Neural progenitor cell (in vitro differentiated cells): ENCODE results near the gene HIP1R. TPM values are rescaled to one million over a fixed set of nuclear protein-coding genes. Genes with fewer than 3 reads are reported as not detected.
A peak's percentile ranks its signal among the peaks of the same experiment; 100 is the strongest.
"Not testable (repeated sequence)": the region's sequence is repeated elsewhere in the genome, so short reads cannot be mapped to it uniquely, and the experiment has no call there.

Experiments used
- DNase-seq: peaks from one replicate; pipeline ENCODE4 v3.0.0-alpha.2; 2016; ENCODE audit warnings: low spot score
- H2AFZ ChIP-seq: fragments of 200-600 bp; sonication (generic); replicated peaks from 2 replicates; pipeline ENCODE4 v1.6.1; 2016; ENCODE audit warnings: antibody characterized with exemption
- H3F3A ChIP-seq: fragments of 200-600 bp; sonication (generic); 2 replicates; pipeline ENCODE4 v1.6.1; 2016; ENCODE audit warnings: antibody characterized with exemption, low read depth
- H3K27ac ChIP-seq: fragments of 200-600 bp; sonication (generic); 2 replicates; pipeline ENCODE4 v1.5.1; 2016; ENCODE audit warnings: mild to moderate bottlenecking
- H3K27me3 ChIP-seq: fragments of 200-600 bp; sonication (generic); 2 replicates; pipeline ENCODE4 v1.6.1; 2016; ENCODE audit warnings: mild to moderate bottlenecking, moderate library complexity
- H3K36me3 ChIP-seq: fragments of 200-600 bp; sonication (generic); 2 replicates; pipeline ENCODE4 v1.5.1; 2016
- H3K4me1 ChIP-seq: fragments of 200-600 bp; sonication (generic); 2 replicates; pipeline ENCODE4 v1.6.1; 2016; ENCODE audit warnings: mixed run types
- H3K4me2 ChIP-seq: fragments of 200-600 bp; sonication (generic); 2 replicates; pipeline ENCODE4 v1.6.1; 2016
- H3K4me3 ChIP-seq: fragments of 200-600 bp; sonication (generic); 2 replicates; pipeline ENCODE4 v1.5.1; 2016
- H3K79me2 ChIP-seq: fragments of 200-600 bp; sonication (generic); 2 replicates; pipeline ENCODE4 v1.6.1; 2016; ENCODE audit warnings: low read depth
- H3K9ac ChIP-seq: fragments of 200-600 bp; sonication (generic); 2 replicates; pipeline ENCODE4 v1.6.1; 2016
- H3K9me3 ChIP-seq: fragments of 200-600 bp; sonication (generic); 2 replicates; pipeline ENCODE4 v1.5.1; 2016; ENCODE audit warnings: low read depth
- H4K20me1 ChIP-seq: fragments of 200-600 bp; sonication (generic); 2 replicates; pipeline ENCODE4 v1.6.1; 2016; ENCODE audit warnings: low read depth
- H3K27ac Mint-ChIP-seq: 3 replicates; pipeline ENCODE4 v1.8.0; 2021; ENCODE audit warnings: mixed read lengths
- H3K27me3 Mint-ChIP-seq: 2 replicates; pipeline ENCODE4 v1.8.0; 2022; ENCODE audit warnings: low read depth, mild to moderate bottlenecking, inconsistent platforms, moderate library complexity, mixed read lengths; ENCODE audit not compliant: insufficient read depth
- H3K36me3 Mint-ChIP-seq: 3 replicates; pipeline ENCODE4 v1.8.0; 2021; ENCODE audit warnings: mixed read lengths
- H3K4me1 Mint-ChIP-seq: 3 replicates; pipeline ENCODE4 v1.8.0; 2021; ENCODE audit warnings: mixed read lengths
- H3K4me3 Mint-ChIP-seq: 3 replicates; pipeline ENCODE4 v1.8.0; 2021; ENCODE audit warnings: mild to moderate bottlenecking, moderate library complexity, mixed read lengths
- H3K9me3 Mint-ChIP-seq: 3 replicates; pipeline ENCODE4 v1.8.0; 2020; ENCODE audit warnings: mixed read lengths
- CTCF ChIP-seq: fragments of 200-600 bp; sonication (generic); IDR thresholded peaks from 2 replicates; pipeline ENCODE4 v1.5.1; 2017; ENCODE audit warnings: antibody characterized with exemption, mild to moderate bottlenecking
- EZH2 ChIP-seq: fragments of 200-600 bp; sonication (generic); IDR thresholded peaks from 2 replicates; pipeline ENCODE4 v1.6.1; 2017; ENCODE audit warnings: antibody characterized with exemption, mild to moderate bottlenecking, moderate library complexity
- EZH2phosphoT487 ChIP-seq: fragments of 200-600 bp; sonication (generic); IDR thresholded peaks from 2 replicates; pipeline ENCODE4 v1.6.1; 2017; ENCODE audit warnings: antibody characterized with exemption
- total RNA-seq: library from RNA; depleted of rRNA; stranded (reverse); fragments of >200 nt; gene quantifications from 2 replicates; pipeline ENCODE4 v1.2.3, GENCODE V29; 2015; ENCODE audit warnings: low replicate concordance

The HIP1R gene
- total RNA-seq, 1 donor from 2014 or later, result 19.3 TPM

GRCh38 chr12:122875590-122876220 is 40.4 kb downstream of the HIP1R start:
- no peaks in the 10 kb centered on the region for H3K9me3 Mint-ChIP-seq
- Histone ChIP-seq H3K27me3 (peaks cover 99% of the 10 kb centered on the region), H3K27ac (no peak overlapping the region), H3K9me3 (no peaks in the 10 kb centered on the region), H3K4me2 (no peak overlapping the region), H3K4me3 (no peak overlapping the region), H2AFZ (no peak overlapping the region), H3F3A (peaks cover 41% of the 10 kb centered on the region), H3K9ac (no peak overlapping the region), H4K20me1 (peaks cover 100% of the 10 kb centered on the region), H3K36me3 (no peaks in the 10 kb centered on the region), H3K4me1 (peaks cover 31% of the 10 kb centered on the region), H3K79me2 (peaks cover 8% of the 10 kb centered on the region)
- peaks cover 2% of the 10 kb centered on the region for H3K36me3 Mint-ChIP-seq
- TF ChIP-seq EZH2 (no peak), CTCF (no peak), EZH2phosphoT487 (no peak)
- peaks cover 7% of the 10 kb centered on the region for H3K27me3 Mint-ChIP-seq
- no peak overlapping the region for H3K4me3 Mint-ChIP-seq
- DNase-seq, result no peak
- no peak overlapping the region for H3K27ac Mint-ChIP-seq
- H3K4me1 Mint-ChIP-seq, result peaks cover 74% of the 10 kb centered on the region

GRCh38 chr12:122876281-122876680 is 41.0 kb downstream of the HIP1R start:
- not testable (repeated sequence) for H3K9me3 ChIP-seq, H3K4me3 ChIP-seq, H3K4me3 Mint-ChIP-seq, H3K4me2 ChIP-seq, DNase-seq, H3K36me3 ChIP-seq, H2AFZ ChIP-seq, H3K27me3 Mint-ChIP-seq, H3K27ac Mint-ChIP-seq, H3K27ac ChIP-seq, H3K9ac ChIP-seq, H3K9me3 Mint-ChIP-seq, H3K36me3 Mint-ChIP-seq
- H3K79me2 ChIP-seq, result peaks cover 10% of the 10 kb centered on the region
- H3K27me3 ChIP-seq, result peaks cover 99% of the 10 kb centered on the region
- H3F3A ChIP-seq, result peaks cover 36% of the 10 kb centered on the region
- peaks cover 100% of the 10 kb centered on the region for H4K20me1 ChIP-seq
- peaks cover 74% of the 10 kb centered on the region for H3K4me1 Mint-ChIP-seq
- peaks cover 29% of the 10 kb centered on the region for H3K4me1 ChIP-seq

GRCh38 chr12:122876731-122877130 is 41.5 kb downstream of the HIP1R start:
- Histone ChIP-seq H3K4me3 (no peak overlapping the region), H3K27me3 (peaks cover 99% of the 10 kb centered on the region), H3K27ac (no peak overlapping the region), H3K4me1 (peaks cover 25% of the 10 kb centered on the region), H4K20me1 (peaks cover 100% of the 10 kb centered on the region), H3K9me3 (no peaks in the 10 kb centered on the region), H3F3A (peaks cover 31% of the 10 kb centered on the region), H2AFZ (no peak overlapping the region), H3K79me2 (peaks cover 15% of the 10 kb centered on the region), H3K4me2 (no peak overlapping the region), H3K9ac (no peak overlapping the region), H3K36me3 (no peaks in the 10 kb centered on the region)
- DNase-seq, result no peak
- Mint-ChIP-seq H3K4me1 (peaks cover 72% of the 10 kb centered on the region), H3K27ac (no peak overlapping the region), H3K9me3 (no peaks in the 10 kb centered on the region), H3K4me3 (no peak overlapping the region), H3K27me3 (peaks cover 7% of the 10 kb centered on the region), H3K36me3 (no peaks in the 10 kb centered on the region)
- TF ChIP-seq EZH2phosphoT487 (no peak), EZH2 (no peak), CTCF (no peak)

GRCh38 chr12:122878780-122879612 is 43.7 kb downstream of the HIP1R start:
- no peak overlapping the region for H3K9ac ChIP-seq
- DNase-seq, result no peak
- peaks cover 35% of the 10 kb centered on the region for H3K79me2 ChIP-seq
- Mint-ChIP-seq H3K4me1 (peaks cover 52% of the 10 kb centered on the region), H3K36me3 (peaks cover 1% of the 10 kb centered on the region), H3K27me3 (peaks cover 2% of the 10 kb centered on the region), H3K27ac (peak overlapping the region; percentile 52), H3K9me3 (no peaks in the 10 kb centered on the region), H3K4me3 (no peak overlapping the region)
- no peak overlapping the region for H3K27ac ChIP-seq
- H2AFZ ChIP-seq, result no peak overlapping the region
- TF ChIP-seq EZH2phosphoT487 (no peak), EZH2 (no peak), CTCF (no peak)
- H3K36me3 ChIP-seq, result no peaks in the 10 kb centered on the region
- no peaks in the 10 kb centered on the region for H3K9me3 ChIP-seq
- no peak overlapping the region for H3K4me2 ChIP-seq
- H3F3A ChIP-seq, result peaks cover 10% of the 10 kb centered on the region
- no peak overlapping the region for H3K4me3 ChIP-seq
- H4K20me1 ChIP-seq, result peaks cover 100% of the 10 kb centered on the region
- H3K4me1 ChIP-seq, result peaks cover 8% of the 10 kb centered on the region
- H3K27me3 ChIP-seq, result peaks cover 94% of the 10 kb centered on the region
